ENCODE results near the gene ASXL2. TPM values are rescaled to one million over a fixed set of nuclear protein-coding genes. Genes with fewer than 3 reads are reported as not detected.

The ASXL2 gene
- total RNA-seq, 6 donors from 2014 or later, result 15.5 to 34.9 (median 25.6) TPM

DNA sequence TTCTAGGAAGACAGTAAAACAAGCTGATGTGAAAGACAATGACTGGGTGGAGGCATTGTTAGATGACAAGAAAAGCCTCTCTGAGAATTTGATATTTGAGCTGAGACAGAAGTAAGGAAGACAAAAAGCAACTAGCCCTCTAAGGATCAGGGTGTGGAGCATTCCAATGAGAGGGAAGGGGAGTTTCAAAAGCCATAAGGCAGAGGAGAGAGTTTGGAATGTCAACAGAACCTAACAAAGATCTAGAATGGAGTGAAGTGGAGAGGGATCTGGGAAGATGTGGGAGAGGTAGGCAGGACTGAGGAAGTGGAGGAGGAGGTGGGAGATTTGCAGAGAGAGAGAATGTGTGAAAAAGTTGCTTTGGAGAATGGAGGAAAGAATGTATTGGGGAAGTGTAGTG is 17.3 kb upstream of the ASXL2 start:
- H3K36me3 ChIP-seq, result no peaks in the 10 kb centered on the region
- DNase-seq (no peak), ATAC-seq (ENCODE audit: low FRiP score in 2 of 2) (no peak)
- H3K9me3 ChIP-seq, result no peaks in the 10 kb centered on the region
- H3K4me1 ChIP-seq, result no peaks in the 10 kb centered on the region
- H3K27me3 ChIP-seq, result no peaks in the 10 kb centered on the region
- no peak overlapping the region for H3K4me3 ChIP-seq
- H3K27ac ChIP-seq, result no peak overlapping the region
- no peak for TF ChIP-seq EP300 (IDR thresholded peaks at IDR 0.05)
- TF ChIP-seq, protein P1, sequence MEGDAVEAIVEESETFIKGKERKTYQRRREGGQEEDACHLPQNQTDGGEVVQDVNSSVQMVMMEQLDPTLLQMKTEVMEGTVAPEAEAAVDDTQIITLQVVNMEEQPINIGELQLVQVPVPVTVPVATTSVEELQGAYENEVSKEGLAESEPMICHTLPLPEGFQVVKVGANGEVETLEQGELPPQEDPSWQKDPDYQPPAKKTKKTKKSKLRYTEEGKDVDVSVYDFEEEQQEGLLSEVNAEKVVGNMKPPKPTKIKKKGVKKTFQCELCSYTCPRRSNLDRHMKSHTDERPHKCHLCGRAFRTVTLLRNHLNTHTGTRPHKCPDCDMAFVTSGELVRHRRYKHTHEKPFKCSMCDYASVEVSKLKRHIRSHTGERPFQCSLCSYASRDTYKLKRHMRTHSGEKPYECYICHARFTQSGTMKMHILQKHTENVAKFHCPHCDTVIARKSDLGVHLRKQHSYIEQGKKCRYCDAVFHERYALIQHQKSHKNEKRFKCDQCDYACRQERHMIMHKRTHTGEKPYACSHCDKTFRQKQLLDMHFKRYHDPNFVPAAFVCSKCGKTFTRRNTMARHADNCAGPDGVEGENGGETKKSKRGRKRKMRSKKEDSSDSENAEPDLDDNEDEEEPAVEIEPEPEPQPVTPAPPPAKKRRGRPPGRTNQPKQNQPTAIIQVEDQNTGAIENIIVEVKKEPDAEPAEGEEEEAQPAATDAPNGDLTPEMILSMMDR (IDR thresholded peaks at IDR 0.05), result no peak
- TF ChIP-seq POLR2A (IDR thresholded peaks at IDR 0.05), result no peak
- no peak for TF ChIP-seq POLR2AphosphoS5 (IDR thresholded peaks at IDR 0.05)

- H3K4me3 ChIP-seq, result no peak overlapping the region
- H3K9me3 ChIP-seq, result no peaks in the 10 kb centered on the region
- no peaks in the 10 kb centered on the region for H3K4me1 ChIP-seq
- no peak for DNase-seq
- no peaks in the 10 kb centered on the region for H3K36me3 ChIP-seq
- no peak for ATAC-seq (ENCODE audit: low FRiP score in 2 of 2)
- TF ChIP-seq POLR2A (IDR thresholded peaks at IDR 0.05), result no peak
- TF ChIP-seq, protein P1 (IDR thresholded peaks at IDR 0.05), result no peak
- TF ChIP-seq EP300 (IDR thresholded peaks at IDR 0.05), result no peak
- TF ChIP-seq POLR2AphosphoS5 (IDR thresholded peaks at IDR 0.05), result no peak
- no peaks in the 10 kb centered on the region for H3K27me3 ChIP-seq
- no peak overlapping the region for H3K27ac ChIP-seq
- WGBS, 2 donors, result 84 to 90% methylated on average over 7 of the region's 7 CpGs
These were observed 16.7 kb upstream of the ASXL2 start for GRCh38 chr2:25895018-25895417.

GRCh38 chr2:25894135-25894830 is 16.0 kb upstream of the ASXL2 start:
- Histone ChIP-seq H3K4me3 (no peak overlapping the region), H3K27me3 (no peaks in the 10 kb centered on the region), H3K9me3 (no peaks in the 10 kb centered on the region), H3K27ac (no peak overlapping the region), H3K36me3 (no peaks in the 10 kb centered on the region), H3K4me1 (no peaks in the 10 kb centered on the region)
- ATAC-seq (ENCODE audit: low FRiP score in 2 of 2) (no peak), DNase-seq (no peak)
- TF ChIP-seq EP300 (IDR thresholded peaks at IDR 0.05) (no peak), POLR2AphosphoS5 (IDR thresholded peaks at IDR 0.05) (no peak), POLR2A (IDR thresholded peaks at IDR 0.05) (no peak)
- TF ChIP-seq, protein P1 (IDR thresholded peaks at IDR 0.05), result no peak
- 72 to 82% methylated on average over 8 of the region's 8 CpGs for WGBS, 2 donors

- no peaks in the 10 kb centered on the region for H3K36me3 ChIP-seq
- WGBS, 2 donors, result 89% methylated on average over 5 of the region's 5 CpGs
- ATAC-seq (ENCODE audit: low FRiP score in 2 of 2) (no peak), DNase-seq (no peak)
- TF ChIP-seq, protein P1 (IDR thresholded peaks at IDR 0.05), result no peak
- no peak for TF ChIP-seq EP300 (IDR thresholded peaks at IDR 0.05)
- no peak for TF ChIP-seq POLR2A (IDR thresholded peaks at IDR 0.05)
- TF ChIP-seq POLR2AphosphoS5 (IDR thresholded peaks at IDR 0.05), result no peak
- H3K4me1 ChIP-seq, result no peaks in the 10 kb centered on the region
- H3K4me3 ChIP-seq, result no peak overlapping the region
- no peaks in the 10 kb centered on the region for H3K9me3 ChIP-seq
- H3K27ac ChIP-seq, result no peak overlapping the region
- H3K27me3 ChIP-seq, result no peaks in the 10 kb centered on the region
These were observed 13.4 kb upstream of the ASXL2 start for GRCh38 chr2:25891672-25892071.

DNA sequence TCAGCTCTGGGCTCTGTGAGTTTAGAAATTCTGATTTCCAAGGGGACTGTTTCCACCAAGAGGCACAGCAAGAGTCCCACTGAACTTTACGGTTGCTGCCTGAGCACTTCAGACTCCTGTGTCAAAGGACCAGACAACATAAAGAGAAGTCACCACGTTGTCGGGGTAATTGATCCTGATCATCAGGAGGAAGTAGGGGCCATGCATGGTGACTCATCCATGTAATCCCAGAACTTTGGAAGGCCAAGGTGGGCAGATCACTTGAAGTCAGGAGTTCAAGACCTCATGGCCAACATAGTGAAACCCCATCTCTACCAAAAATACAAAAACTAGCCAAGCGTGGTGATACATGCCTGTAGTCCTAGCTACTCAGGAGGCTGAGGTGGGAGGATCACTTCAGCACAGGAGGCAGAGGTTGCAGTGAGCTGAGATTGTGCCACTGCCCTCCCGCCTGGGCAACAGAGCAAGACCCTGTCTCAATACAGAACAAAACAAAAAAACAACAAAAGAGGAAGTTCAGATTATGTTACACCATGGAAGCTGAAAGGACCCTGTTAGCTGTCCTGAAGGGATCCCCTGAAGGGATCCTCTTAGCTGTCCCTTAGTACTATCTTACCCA is 9.4 kb upstream of the ASXL2 start:
- no peak for ATAC-seq (ENCODE audit: low FRiP score in 2 of 2)
- Histone ChIP-seq H3K4me3 (no peak overlapping the region), H3K4me1 (no peaks in the 10 kb centered on the region), H3K27me3 (no peaks in the 10 kb centered on the region), H3K9me3 (no peaks in the 10 kb centered on the region), H3K27ac (no peak overlapping the region), H3K36me3 (no peaks in the 10 kb centered on the region)
- TF ChIP-seq EP300 (IDR thresholded peaks at IDR 0.05), result no peak
- DNase-seq, result no peak
- WGBS, 2 donors, result 85% methylated on average over 5 of the region's 5 CpGs

All from upper lobe of left lung (tissue), 6 donors.